Activated B cell treated with CpG ODN at 0.5 μM for 24 hours (primary cell): ENCODE measurements around the gene NSL1. TPM values are rescaled to one million over a fixed set of nuclear protein-coding genes. Genes with fewer than 3 reads are reported as not detected.

Source experiments
- ATAC-seq: fragments of 200-7000 bp; cut with Tn5 transposase; one replicate; pipeline ENCODE4 v1.10.0; 2021; ENCODE audit warnings: low read depth, mild to moderate bottlenecking, moderate library complexity
- CTCF ChIA-PET: fragments of 350-600 bp; sonication (Branson Sonifier 250); formaldehyde crosslinking; loops from one replicate; lab custom pipeline; 2021; ENCODE audit warnings: antibody characterized with exemption; lab: Charles Lee
- POLR2A ChIA-PET: fragments of 350-600 bp; sonication (Branson Sonifier 250); formaldehyde crosslinking; loops from one replicate; lab custom pipeline; 2021; ENCODE audit warnings: antibody characterized with exemption; lab: Charles Lee
- DNase-seq: peaks from one replicate; pipeline ENCODE4 v3.0.0; 2022
- H3K27ac Mint-ChIP-seq: one replicate; pipeline ENCODE4 v1.8.0; 2020; ENCODE audit warnings: mixed read lengths
- H3K27me3 Mint-ChIP-seq: one replicate; pipeline ENCODE4 v1.8.0; 2021; ENCODE audit warnings: mixed read lengths
- H3K36me3 Mint-ChIP-seq: one replicate; pipeline ENCODE4 v1.8.0; 2021; ENCODE audit warnings: low read depth, mixed read lengths
- H3K4me1 Mint-ChIP-seq: one replicate; pipeline ENCODE4 v1.8.0; 2021; ENCODE audit warnings: mixed read lengths
- H3K4me3 Mint-ChIP-seq: one replicate; pipeline ENCODE4 v1.8.0; 2020; ENCODE audit warnings: mild to moderate bottlenecking, mixed read lengths
- H3K9me3 Mint-ChIP-seq: one replicate; pipeline ENCODE4 v1.8.0; 2020; ENCODE audit warnings: mixed read lengths
- intact Hi-C: fragments of 100-400 bp; cut with micrococcal nuclease; formaldehyde crosslinking; loops from one replicate; pipeline ENCODE4 v1.15.1; 2024
- total RNA-seq: library from RNA; stranded (reverse); gene quantifications from 2 replicates; pipeline ENCODE4 v1.2.3, GENCODE V29; 2022
- TF ChIP-seq, protein P1 (sequence below): fragments of 200-600 bp; IDR thresholded peaks from one replicate; pipeline ENCODE4 v1.8.0; 2022; ENCODE audit warnings: antibody characterized with exemption, mild to moderate bottlenecking

The NSL1 gene
- total RNA-seq, 1 donor from 2014 or later: 44.5 TPM

DNA sequence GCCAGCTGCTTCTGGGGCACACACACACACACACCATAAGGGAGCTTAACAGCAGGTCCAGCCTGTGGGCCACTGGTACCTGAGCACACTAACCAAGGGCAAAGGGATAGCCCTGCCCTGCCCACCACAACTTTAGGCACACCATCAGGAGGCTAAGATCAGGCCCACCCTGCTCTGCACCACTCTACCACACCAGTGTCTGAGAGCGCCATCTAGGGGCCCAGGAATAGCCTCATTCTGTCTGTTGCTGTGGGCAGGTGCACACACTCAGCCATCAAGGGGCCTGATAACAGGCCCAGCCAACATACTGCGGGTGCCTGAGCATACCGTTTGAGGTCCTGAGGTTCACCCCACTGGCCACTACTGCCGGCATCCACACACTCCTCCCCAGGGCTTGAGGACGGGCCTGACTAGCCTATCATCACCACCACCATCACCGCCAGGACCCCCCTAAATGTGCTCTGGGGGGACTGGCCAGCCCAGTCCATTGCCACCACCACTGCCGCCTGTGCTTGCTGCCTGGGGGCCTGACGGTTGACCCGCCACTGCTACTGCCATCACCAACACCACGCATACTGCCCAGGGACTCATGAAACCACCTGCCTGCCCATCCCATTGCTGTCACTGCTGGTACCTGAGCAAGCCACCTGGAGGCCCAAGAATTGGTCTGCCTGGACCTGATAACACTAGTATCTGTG lies 31.3 kb downstream of the NSL1 start:
- Mint-ChIP-seq H3K4me1 (peaks cover 7% of the 10 kb centered on the region), H3K36me3 (peaks cover 45% of the 10 kb centered on the region), H3K27me3 (no peaks in the 10 kb centered on the region), H3K27ac (no peak overlapping the region), H3K4me3 (no peak overlapping the region), H3K9me3 (no peaks in the 10 kb centered on the region)
- TF ChIP-seq, protein P1, sequence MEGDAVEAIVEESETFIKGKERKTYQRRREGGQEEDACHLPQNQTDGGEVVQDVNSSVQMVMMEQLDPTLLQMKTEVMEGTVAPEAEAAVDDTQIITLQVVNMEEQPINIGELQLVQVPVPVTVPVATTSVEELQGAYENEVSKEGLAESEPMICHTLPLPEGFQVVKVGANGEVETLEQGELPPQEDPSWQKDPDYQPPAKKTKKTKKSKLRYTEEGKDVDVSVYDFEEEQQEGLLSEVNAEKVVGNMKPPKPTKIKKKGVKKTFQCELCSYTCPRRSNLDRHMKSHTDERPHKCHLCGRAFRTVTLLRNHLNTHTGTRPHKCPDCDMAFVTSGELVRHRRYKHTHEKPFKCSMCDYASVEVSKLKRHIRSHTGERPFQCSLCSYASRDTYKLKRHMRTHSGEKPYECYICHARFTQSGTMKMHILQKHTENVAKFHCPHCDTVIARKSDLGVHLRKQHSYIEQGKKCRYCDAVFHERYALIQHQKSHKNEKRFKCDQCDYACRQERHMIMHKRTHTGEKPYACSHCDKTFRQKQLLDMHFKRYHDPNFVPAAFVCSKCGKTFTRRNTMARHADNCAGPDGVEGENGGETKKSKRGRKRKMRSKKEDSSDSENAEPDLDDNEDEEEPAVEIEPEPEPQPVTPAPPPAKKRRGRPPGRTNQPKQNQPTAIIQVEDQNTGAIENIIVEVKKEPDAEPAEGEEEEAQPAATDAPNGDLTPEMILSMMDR: no peak
- intact Hi-C loops: loop anchor here (1.0 to 2.0 kb wide), 2 partner anchors 61 to 95 kb away; partner anchors contain the start of gene BATF3
- ChIA-PET CTCF (interaction anchor here (0.6 to 1.4 kb wide), 4 partner anchors 59 to 130 kb away, joined by 3 read pairs; no protein-coding TSS in a partner anchor), POLR2A (no interaction called here)
- DNase-seq (no peak), ATAC-seq (peak; percentile 84)

DNA sequence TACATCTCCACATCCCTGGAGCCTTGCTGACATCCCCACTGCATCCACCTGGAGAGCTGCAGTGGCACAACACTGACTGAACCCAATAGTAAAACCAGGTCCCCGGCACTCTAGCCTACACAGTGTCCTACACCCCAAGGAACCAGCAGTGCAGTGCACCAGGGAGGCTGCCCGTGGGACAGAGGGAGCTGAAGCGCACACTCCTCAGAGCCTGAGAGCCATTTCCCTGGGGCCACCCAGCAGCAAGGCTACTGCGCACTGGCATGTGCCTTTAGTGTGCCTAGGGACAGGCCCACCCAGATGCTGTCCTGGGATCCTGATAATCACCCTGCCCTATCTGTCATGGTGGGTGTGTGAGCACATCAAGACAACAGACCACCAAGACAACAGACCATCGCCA lies 31.9 kb downstream of the NSL1 start:
- Mint-ChIP-seq H3K4me3 (no peak overlapping the region), H3K36me3 (peaks cover 40% of the 10 kb centered on the region), H3K27ac (no peak overlapping the region), H3K27me3 (no peaks in the 10 kb centered on the region), H3K9me3 (no peaks in the 10 kb centered on the region), H3K4me1 (peaks cover 11% of the 10 kb centered on the region)
- intact Hi-C loops: loop anchor here (1.0 to 2.0 kb wide), 2 partner anchors 61 to 94 kb away; partner anchors contain the start of gene BATF3
- ATAC-seq (no peak), DNase-seq (no peak)
- ChIA-PET POLR2A (no interaction called here), CTCF (interaction anchor here (0.6 to 1.4 kb wide), 4 partner anchors 58 to 130 kb away, joined by 3 read pairs; no protein-coding TSS in a partner anchor)
- TF ChIP-seq, protein P1: no peak

DNA sequence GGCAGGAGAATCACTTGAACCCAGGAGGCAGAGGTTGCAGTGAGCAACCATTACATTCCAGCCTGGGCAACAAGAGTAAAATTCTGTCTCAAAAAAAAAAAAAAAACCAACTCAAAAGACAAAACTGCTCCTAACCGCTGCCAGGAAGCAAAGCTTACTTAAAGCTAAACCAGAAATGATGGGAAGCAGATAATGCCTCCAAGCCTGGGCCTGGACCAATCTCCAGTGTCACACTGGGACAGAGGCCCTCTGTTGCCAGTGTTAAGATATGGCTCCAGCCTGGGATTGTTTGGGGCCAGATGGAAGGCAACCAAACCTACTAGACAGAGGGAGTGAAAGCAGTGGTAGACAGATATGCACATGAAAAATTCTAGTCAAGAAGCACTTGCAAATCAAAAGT lies 36.9 kb downstream of the NSL1 start:
- DNase-seq (no peak), ATAC-seq (no peak)
- CTCF ChIA-PET: interaction anchor here (1.0 to 1.6 kb wide), 2 partner anchors 9 to 240 kb away, joined by 4 read pairs; no protein-coding TSS in a partner anchor
- Mint-ChIP-seq H3K4me3 (no peak overlapping the region), H3K9me3 (no peaks in the 10 kb centered on the region), H3K36me3 (peaks cover 11% of the 10 kb centered on the region), H3K27ac (peak overlapping the region; percentile 73), H3K4me1 (peaks cover 48% of the 10 kb centered on the region), H3K27me3 (no peaks in the 10 kb centered on the region)
- POLR2A ChIA-PET: interaction anchor here (0.7 to 2.3 kb wide), 7 partner anchors 37 to 191 kb away, joined by 3 to 7 read pairs (median 4); partner anchors contain the start of genes BATF3, NSL1 and TATDN3
- intact Hi-C loops: no loop called here
- TF ChIP-seq, protein P1: no peak

DNA sequence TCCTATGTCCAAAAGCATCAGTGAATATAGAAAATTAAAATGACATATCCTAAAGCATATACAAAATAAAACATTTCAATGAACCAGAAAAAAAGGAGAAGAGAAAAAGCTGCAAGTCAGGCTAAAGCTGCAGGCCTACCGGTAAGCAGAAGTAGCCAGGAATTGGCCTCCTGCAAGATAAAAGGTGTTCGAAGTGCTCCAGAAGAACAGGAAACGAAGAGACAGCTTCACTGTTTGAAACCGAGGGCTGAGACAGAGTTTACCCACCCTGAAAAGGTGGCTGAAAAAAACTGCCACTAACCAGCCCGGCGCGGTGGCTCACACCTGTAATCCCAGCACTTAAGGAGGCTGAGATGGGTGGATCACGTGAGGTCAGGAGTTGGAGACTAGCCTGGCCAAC lies 37.4 kb downstream of the NSL1 start:
- ATAC-seq (peak; percentile 46), DNase-seq (no peak)
- peak overlapping the region; percentile 39 for H3K4me3 Mint-ChIP-seq
- H3K27me3 Mint-ChIP-seq: no peaks in the 10 kb centered on the region
- CTCF ChIA-PET: interaction anchor here (0.8 to 1.6 kb wide), 3 partner anchors 10 to 278 kb away, joined by 3 to 4 read pairs (median 4); no protein-coding TSS in a partner anchor
- H3K27ac Mint-ChIP-seq: peak overlapping the region; percentile 73
- POLR2A ChIA-PET: interaction anchor here (0.7 to 2.3 kb wide), 8 partner anchors 37 to 191 kb away, joined by 3 to 7 read pairs (median 4); partner anchors contain the start of genes ATF3, BATF3, NSL1 and TATDN3
- H3K4me1 Mint-ChIP-seq: peaks cover 49% of the 10 kb centered on the region
- TF ChIP-seq, protein P1: no peak
- intact Hi-C loops: no loop called here
- H3K9me3 Mint-ChIP-seq: no peaks in the 10 kb centered on the region
- H3K36me3 Mint-ChIP-seq: peaks cover 11% of the 10 kb centered on the region

DNA sequence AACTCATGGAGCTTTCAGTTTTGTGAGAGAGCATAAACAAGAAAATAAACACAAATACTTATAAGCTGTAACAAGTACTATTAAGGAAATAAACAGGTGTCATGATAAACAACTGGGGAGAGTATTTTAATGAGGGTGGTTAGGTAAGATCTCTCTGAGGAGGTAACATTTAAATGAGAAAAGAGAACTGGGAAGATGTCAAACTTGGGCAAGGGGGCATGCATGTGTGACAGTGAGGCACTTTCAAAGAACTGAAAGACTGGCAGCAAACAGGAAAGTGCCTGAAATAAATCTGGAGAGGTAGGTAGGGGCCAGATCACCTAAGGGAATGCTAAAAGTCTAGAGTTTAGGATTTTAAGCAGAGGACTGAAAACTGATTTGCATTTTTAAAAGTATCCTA lies 37.8 kb downstream of the NSL1 start:
- ATAC-seq: peak; percentile 56
- Mint-ChIP-seq H3K4me1 (peaks cover 49% of the 10 kb centered on the region), H3K27me3 (no peaks in the 10 kb centered on the region), H3K9me3 (no peaks in the 10 kb centered on the region), H3K4me3 (peak overlapping the region; percentile 39), H3K27ac (peak overlapping the region; percentile 73), H3K36me3 (peaks cover 11% of the 10 kb centered on the region)
- ChIA-PET CTCF (interaction anchor here (0.8 to 1.6 kb wide), 3 partner anchors 10 to 277 kb away, joined by 3 to 4 read pairs (median 4); no protein-coding TSS in a partner anchor), POLR2A (interaction anchor here (0.7 to 2.3 kb wide), 7 partner anchors 38 to 190 kb away, joined by 3 to 7 read pairs (median 5); partner anchors contain the start of genes ATF3, BATF3, NSL1 and TATDN3)
- TF ChIP-seq, protein P1: no peak
- no peak for DNase-seq
- intact Hi-C loops: no loop called here
